Activated naive CD4-positive, alpha-beta T cell treated with anti-CD3 and anti-CD28 coated beads, Interleukin-2, amount 10 ng/mL, durations not matched to agents 7 days and 5 days (primary cell): ENCODE measurements around the gene LGR4.
"Not testable (repeated sequence)": the region's sequence is repeated elsewhere in the genome, so short reads cannot be mapped to it uniquely, and the experiment has no call there.

Experiments
- CTCF ChIA-PET: fragments of 350-600 bp; sonication (Branson Sonifier 250); formaldehyde crosslinking; loops from one replicate; lab custom pipeline; 2021; ENCODE audit warnings: antibody characterized with exemption; lab: Charles Lee
- DNase-seq: peaks from one replicate; pipeline ENCODE4 v3.0.0-alpha.2; 2020
- H3K27ac Mint-ChIP-seq: one replicate; pipeline ENCODE4 v1.8.0; 2021; ENCODE audit warnings: mild to moderate bottlenecking, moderate library complexity, mixed read lengths
- H3K27me3 Mint-ChIP-seq: one replicate; pipeline ENCODE4 v1.8.0; 2021; ENCODE audit warnings: mild to moderate bottlenecking, mixed read lengths
- H3K36me3 Mint-ChIP-seq: one replicate; pipeline ENCODE4 v1.8.0; 2021; ENCODE audit warnings: mixed read lengths
- H3K4me1 Mint-ChIP-seq: one replicate; pipeline ENCODE4 v1.8.0; 2021; ENCODE audit warnings: mixed read lengths
- H3K4me3 Mint-ChIP-seq: one replicate; pipeline ENCODE4 v1.8.0; 2021; ENCODE audit warnings: mild to moderate bottlenecking, moderate library complexity, mixed read lengths
- H3K9me3 Mint-ChIP-seq: one replicate; pipeline ENCODE4 v1.8.0; 2021; ENCODE audit warnings: mixed read lengths

Gene LGR4

GRCh38 chr11:27472398-27473016 is at the start of gene LGR4:
Gene LGR4, minus strand, starts transcription at chr11:27472790. Its CDS starts 488 bp downstream, at chr11:27472302.
- H3K4me3 Mint-ChIP-seq = peak within 1 kb of the TSS; percentile 81
- H3K36me3 Mint-ChIP-seq = no peaks in the 10 kb centered on the region
- peaks cover 47% of the 10 kb centered on the region for H3K27me3 Mint-ChIP-seq
- DNase-seq = peak; percentile 80
- H3K4me1 Mint-ChIP-seq = peaks cover 13% of the 10 kb centered on the region
- peak within 1 kb of the TSS; percentile 25 for H3K27ac Mint-ChIP-seq
- no peaks in the 10 kb centered on the region for H3K9me3 Mint-ChIP-seq
- CTCF ChIA-PET = interaction anchor here (1.0 to 1.5 kb wide), 2 partner anchors 13 to 24 kb away, joined by 4 read pairs; no protein-coding TSS in a partner anchor

- no peaks in the 10 kb centered on the region for H3K9me3 Mint-ChIP-seq
- peaks cover 5% of the 10 kb centered on the region for H3K27me3 Mint-ChIP-seq
- no peaks in the 10 kb centered on the region for H3K4me1 Mint-ChIP-seq
- H3K27ac Mint-ChIP-seq = no peak overlapping the region
- no peaks in the 10 kb centered on the region for H3K36me3 Mint-ChIP-seq
- CTCF ChIA-PET = no interaction called here
- DNase-seq = no peak
- no peak overlapping the region for H3K4me3 Mint-ChIP-seq
Observed at GRCh38 chr11:27520226-27520625, 47.6 kb upstream of the LGR4 start.

GRCh38 chr11:27518518-27518917 is 45.9 kb upstream of the LGR4 start:
- no peaks in the 10 kb centered on the region for H3K9me3 Mint-ChIP-seq
- CTCF ChIA-PET = no interaction called here
- no peaks in the 10 kb centered on the region for H3K4me1 Mint-ChIP-seq
- no peak overlapping the region for H3K4me3 Mint-ChIP-seq
- DNase-seq = no peak
- no peaks in the 10 kb centered on the region for H3K36me3 Mint-ChIP-seq
- H3K27ac Mint-ChIP-seq = no peak overlapping the region
- peaks cover 5% of the 10 kb centered on the region for H3K27me3 Mint-ChIP-seq

GRCh38 chr11:27517490-27517889 is 44.9 kb upstream of the LGR4 start:
- not testable (repeated sequence) for H3K36me3 Mint-ChIP-seq, H3K9me3 Mint-ChIP-seq

GRCh38 chr11:27514558-27514957 is 42.0 kb upstream of the LGR4 start:
- Mint-ChIP-seq H3K9me3 (no peaks in the 10 kb centered on the region), H3K27me3 (peaks cover 5% of the 10 kb centered on the region), H3K4me1 (no peaks in the 10 kb centered on the region), H3K36me3 (no peaks in the 10 kb centered on the region), H3K27ac (no peak overlapping the region), H3K4me3 (no peak overlapping the region)
- CTCF ChIA-PET = no interaction called here
- DNase-seq = no peak

More at GRCh38 chr11:27517490-27517889, 44.9 kb upstream of the LGR4 start:
- H3K27me3 Mint-ChIP-seq, H3K4me3 Mint-ChIP-seq, DNase-seq, H3K27ac Mint-ChIP-seq, H3K4me1 Mint-ChIP-seq, CTCF ChIA-PET: not testable (repeated sequence)

- Mint-ChIP-seq H3K27me3 (peaks cover 5% of the 10 kb centered on the region), H3K4me1 (no peaks in the 10 kb centered on the region), H3K4me3 (no peak overlapping the region), H3K36me3 (no peaks in the 10 kb centered on the region), H3K9me3 (no peaks in the 10 kb centered on the region), H3K27ac (no peak overlapping the region)
- CTCF ChIA-PET = interaction anchor here (1.8 kb wide), 1 partner anchor 16 kb away, joined by 5 read pairs; no protein-coding TSS in a partner anchor
- no peak for DNase-seq
Observed at GRCh38 chr11:27514076-27514475, 41.5 kb upstream of the LGR4 start.

- CTCF ChIA-PET = interaction anchor here (1.8 kb wide), 1 partner anchor 15 kb away, joined by 5 read pairs; no protein-coding TSS in a partner anchor
- Mint-ChIP-seq H3K27me3 (peaks cover 5% of the 10 kb centered on the region), H3K4me3 (no peak overlapping the region), H3K9me3 (no peaks in the 10 kb centered on the region), H3K4me1 (peaks cover 5% of the 10 kb centered on the region), H3K36me3 (peaks cover 2% of the 10 kb centered on the region), H3K27ac (no peak overlapping the region)
- DNase-seq = no peak
Observed at GRCh38 chr11:27513389-27513788, 40.8 kb upstream of the LGR4 start.

GRCh38 chr11:27512238-27512637 is 39.6 kb upstream of the LGR4 start:
- H3K36me3 Mint-ChIP-seq = peaks cover 4% of the 10 kb centered on the region
- no peak for DNase-seq
- peaks cover 15% of the 10 kb centered on the region for H3K4me1 Mint-ChIP-seq
- no peaks in the 10 kb centered on the region for H3K9me3 Mint-ChIP-seq
- peaks cover under 1% of the 10 kb centered on the region for H3K27me3 Mint-ChIP-seq
- H3K27ac Mint-ChIP-seq = no peak overlapping the region
- H3K4me3 Mint-ChIP-seq = no peak overlapping the region
- CTCF ChIA-PET = interaction anchor here (1.8 kb wide), 1 partner anchor 14 kb away, joined by 5 read pairs; no protein-coding TSS in a partner anchor

- CTCF ChIA-PET = no interaction called here
- no peak overlapping the region for H3K4me3 Mint-ChIP-seq
- H3K27ac Mint-ChIP-seq = no peak overlapping the region
- peaks cover 4% of the 10 kb centered on the region for H3K36me3 Mint-ChIP-seq
- no peaks in the 10 kb centered on the region for H3K27me3 Mint-ChIP-seq
- H3K4me1 Mint-ChIP-seq = peaks cover 26% of the 10 kb centered on the region
- DNase-seq = no peak
- no peaks in the 10 kb centered on the region for H3K9me3 Mint-ChIP-seq
Observed at GRCh38 chr11:27509908-27510307, 37.3 kb upstream of the LGR4 start.

GRCh38 chr11:27507557-27508322 is 35.1 kb upstream of the LGR4 start:
- H3K4me1 Mint-ChIP-seq = peaks cover 36% of the 10 kb centered on the region

GRCh38 chr11:27506200-27507182 is 33.9 kb upstream of the LGR4 start, which contains the start of gene LIN7C:
Gene LIN7C, minus strand, starts transcription at chr11:27506769. Its CDS starts 17 bp downstream, at chr11:27506752.
- peaks cover 43% of the 10 kb centered on the region for H3K4me1 Mint-ChIP-seq
- H3K9me3 Mint-ChIP-seq = no peaks in the 10 kb centered on the region
- peak within 1 kb of the TSS; percentile 98 for H3K27ac Mint-ChIP-seq
- CTCF ChIA-PET = interaction anchor here (0.7 kb wide), 2 partner anchors 8 to 303 kb away, joined by 3 to 4 read pairs; no protein-coding TSS in a partner anchor
- peak; percentile 98 for DNase-seq
- H3K4me3 Mint-ChIP-seq = peak within 1 kb of the TSS; percentile 96
- H3K27me3 Mint-ChIP-seq = no peaks in the 10 kb centered on the region
- H3K36me3 Mint-ChIP-seq = peaks cover 15% of the 10 kb centered on the region

More at GRCh38 chr11:27507557-27508322, 35.1 kb upstream of the LGR4 start:
- H3K9me3 Mint-ChIP-seq = no peaks in the 10 kb centered on the region
- H3K27me3 Mint-ChIP-seq = no peaks in the 10 kb centered on the region
- no peak for DNase-seq
- peaks cover 9% of the 10 kb centered on the region for H3K36me3 Mint-ChIP-seq
- CTCF ChIA-PET = interaction anchor here (0.7 kb wide), 2 partner anchors 9 to 305 kb away, joined by 3 to 4 read pairs; no protein-coding TSS in a partner anchor
- H3K27ac Mint-ChIP-seq = peak overlapping the region; percentile 98
- peak overlapping the region; percentile 96 for H3K4me3 Mint-ChIP-seq

- H3K36me3 Mint-ChIP-seq = peaks cover 16% of the 10 kb centered on the region
- H3K4me1 Mint-ChIP-seq = peaks cover 43% of the 10 kb centered on the region
- H3K9me3 Mint-ChIP-seq = no peaks in the 10 kb centered on the region
- peak overlapping the region; percentile 96 for H3K4me3 Mint-ChIP-seq
- CTCF ChIA-PET = no interaction called here
- no peak for DNase-seq
- H3K27ac Mint-ChIP-seq = peak overlapping the region; percentile 98
- no peaks in the 10 kb centered on the region for H3K27me3 Mint-ChIP-seq
Observed at GRCh38 chr11:27505781-27506180, 33.2 kb upstream of the LGR4 start.

GRCh38 chr11:27504205-27504604 is 31.6 kb upstream of the LGR4 start:
- Mint-ChIP-seq H3K4me3 (peak overlapping the region; percentile 96), H3K36me3 (peaks cover 27% of the 10 kb centered on the region), H3K4me1 (peaks cover 44% of the 10 kb centered on the region), H3K27ac (no peak overlapping the region), H3K9me3 (no peaks in the 10 kb centered on the region), H3K27me3 (no peaks in the 10 kb centered on the region)
- DNase-seq = no peak
- CTCF ChIA-PET = interaction anchor here (1.4 kb wide), 1 partner anchor 18 kb away, joined by 4 read pairs; no protein-coding TSS in a partner anchor
